Stimulated activated CD8-positive, alpha-beta memory T cell treated with anti-CD3 and anti-CD28 coated beads, Interleukin-12 subunit alpha, Interleukin-12 subunit beta, amount 100 ng/mL, for 24 hours (primary cell): ENCODE results near the gene RNF149.
A peak's percentile ranks its signal among the peaks of the same experiment; 100 is the strongest.
"Not testable (repeated sequence)": the region's sequence is repeated elsewhere in the genome, so short reads cannot be mapped to it uniquely, and the experiment has no call there.

Experiments
- DNase-seq: peaks from one replicate; pipeline ENCODE4 v3.0.0-alpha.2; 2020; ENCODE audit errors: extremely low read depth

Gene RNF149

GRCh38 chr2:101255501-101255900 is 53.0 kb downstream of the RNF149 start:
- no peak for DNase-seq

- DNase-seq, result no peak
Measured at GRCh38 chr2:101253703-101254450, 54.6 kb downstream of the RNF149 start.

- DNase-seq, result peak; percentile 38
Measured at GRCh38 chr2:101253013-101253702, 55.3 kb downstream of the RNF149 start.

GRCh38 chr2:101252408-101253012 is 56.0 kb downstream of the RNF149 start, which contains the start of gene CNOT11:
Gene CNOT11, plus strand, starts transcription at chr2:101252886. Its CDS starts 79 bp downstream, at chr2:101252965.
- DNase-seq, result peak; percentile 96

- DNase-seq, result no peak
Measured at GRCh38 chr2:101251844-101252407, 56.6 kb downstream of the RNF149 start.

GRCh38 chr2:101251246-101251781 is 57.2 kb downstream of the RNF149 start:
- DNase-seq, result not testable (repeated sequence)

- DNase-seq, result no peak
Measured at GRCh38 chr2:101249826-101250225, 58.7 kb downstream of the RNF149 start.

GRCh38 chr2:101248756-101249155 is 59.7 kb downstream of the RNF149 start:
- DNase-seq, result not testable (repeated sequence)

GRCh38 chr2:101245468-101245867 is 63.0 kb downstream of the RNF149 start:
- not testable (repeated sequence) for DNase-seq

- not testable (repeated sequence) for DNase-seq
Measured at GRCh38 chr2:101244899-101245298, 63.6 kb downstream of the RNF149 start.

- not testable (repeated sequence) for DNase-seq
Measured at GRCh38 chr2:101244373-101244772, 64.1 kb downstream of the RNF149 start.

- DNase-seq, result no peak
Measured at GRCh38 chr2:101241158-101241557, 67.3 kb downstream of the RNF149 start.

GRCh38 chr2:101240694-101241093 is 67.8 kb downstream of the RNF149 start:
- not testable (repeated sequence) for DNase-seq

GRCh38 chr2:101239760-101240118 is 68.8 kb downstream of the RNF149 start:
- DNase-seq, result not testable (repeated sequence)

- no peak for DNase-seq
Measured at GRCh38 chr2:101238930-101239759, 69.4 kb downstream of the RNF149 start.

- DNase-seq, result not testable (repeated sequence)
Measured at GRCh38 chr2:101237944-101238343, 70.6 kb downstream of the RNF149 start.

- not testable (repeated sequence) for DNase-seq
Measured at GRCh38 chr2:101235956-101236355, 72.5 kb downstream of the RNF149 start.

- DNase-seq, result no peak
Measured at GRCh38 chr2:101234169-101234938, 74.1 kb downstream of the RNF149 start.

- no peak for DNase-seq
Measured at GRCh38 chr2:101232770-101233169, 75.7 kb downstream of the RNF149 start.
